HG03378 (cell line): ENCODE measurements around the gene CFLAR.

Experiments used
- ATAC-seq: cut with Tn5 transposase; IDR thresholded peaks from one replicate; pipeline ENCODE4 v1.9.1; 2021; ENCODE audit warnings: mild to moderate bottlenecking, moderate library complexity; ENCODE audit not compliant: unreplicated experiment

CFLAR gene

GRCh38 chr2:201205515-201205849, 89.5 kb downstream of the CFLAR start:
- ATAC-seq: no peak

GRCh38 chr2:201208563-201209252, 92.7 kb downstream of the CFLAR start:
- ATAC-seq: peak; percentile 73

- no peak for ATAC-seq
Observed at GRCh38 chr2:201215963-201216362, 100.0 kb downstream of the CFLAR start.

GRCh38 chr2:201216918-201217317, 101.0 kb downstream of the CFLAR start:
- no peak for ATAC-seq

GRCh38 chr2:201218780-201219179, 102.8 kb downstream of the CFLAR start:
- ATAC-seq: no peak

- no peak for ATAC-seq
Observed at GRCh38 chr2:201219328-201220096, 103.5 kb downstream of the CFLAR start.

GRCh38 chr2:201220102-201220570, 104.2 kb downstream of the CFLAR start:
- no peak for ATAC-seq

GRCh38 chr2:201223089-201224073, 107.4 kb downstream of the CFLAR start:
- ATAC-seq: peak; percentile 85
